Measurements from ENCODE around the gene MDFI. TPM values are rescaled to one million over a fixed set of nuclear protein-coding genes. Genes with fewer than 3 reads are reported as not detected.

The MDFI gene
- total and polyA plus RNA-seq, 11 donors: 0.35 to 9.3 (median 2.2) TPM

GRCh38 chr6:41673704-41674000 lies 35.4 kb downstream of the MDFI start:
- ATAC-seq: no peak
- Histone ChIP-seq H3K4me3 (no peak overlapping the region), H3K27me3 (no peaks in the 10 kb centered on the region), H3K9me3 (peaks cover 0 to 10% (median 0%) of the 10 kb centered on the region in 12 donors), H3K27ac (no peak overlapping the region), H3K36me3 (no peaks in the 10 kb centered on the region), H3K4me1 (no peaks in the 10 kb centered on the region)
- WGBS, 4 donors: 77 to 91% (median 81%) methylated on average over 2 to 5 of the region's 5 CpGs
- intact Hi-C loops (cut with DNase I): no loop called here
- no peak for DNase-seq
- TF ChIP-seq CTCF (IDR thresholded peaks at IDR 0.05) (no peak), POLR2A (IDR thresholded peaks at IDR 0.05) (no peak)

DNA sequence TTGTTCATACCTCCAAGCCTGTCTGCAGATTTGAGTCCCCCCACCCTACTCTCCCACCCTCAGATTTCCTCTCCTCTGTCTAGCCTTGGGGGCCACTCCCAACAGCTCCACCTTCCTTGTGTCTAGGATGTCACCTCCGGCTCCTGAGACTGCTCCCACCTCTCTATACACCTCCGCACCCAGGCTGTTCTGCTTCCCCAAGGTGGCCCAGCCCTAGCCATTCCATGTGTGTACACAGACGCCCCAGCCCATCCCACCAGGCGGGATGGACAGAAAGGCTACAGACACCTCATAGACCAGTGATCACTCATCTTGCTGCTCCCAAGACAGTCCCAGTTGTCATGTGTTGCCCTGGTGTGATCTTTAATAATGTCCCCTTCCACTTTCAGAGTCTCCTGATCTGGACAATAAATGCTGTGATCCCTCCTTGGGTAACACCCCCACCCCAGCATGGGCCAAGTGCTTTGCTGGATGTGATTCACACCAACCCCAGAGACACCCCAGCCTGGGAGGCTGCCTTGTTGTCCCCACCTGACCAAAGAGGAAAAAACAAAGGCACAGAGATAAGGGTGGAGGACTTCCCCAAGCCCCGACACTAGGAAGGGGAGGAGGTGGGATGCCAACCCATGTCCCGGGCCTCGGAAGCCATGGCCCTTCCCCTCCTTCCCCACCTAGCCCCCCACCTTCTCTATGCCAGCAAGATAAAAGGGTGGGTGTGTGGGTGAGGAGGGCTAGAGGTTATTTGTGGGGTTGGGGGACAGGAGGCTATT lies 36.1 kb downstream of the MDFI start:
- DNase-seq: no peak

GRCh38 chr6:41675176-41675775 lies 37.0 kb downstream of the MDFI start:
- 79 to 87% (median 81%) methylated on average over 4 to 6 of the region's 6 CpGs for WGBS, 4 donors
- DNase-seq (no peak), ATAC-seq (no peak)
- H3K27me3 ChIP-seq: no peaks in the 10 kb centered on the region
- intact Hi-C loops (cut with DNase I): loop anchor here in 1 of 10 donors (5.0 kb wide), 1 partner anchor 213 kb away; no protein-coding TSS in a partner anchor
- TF ChIP-seq CTCF (IDR thresholded peaks at IDR 0.05): no peak
- no peak for TF ChIP-seq POLR2A (IDR thresholded peaks at IDR 0.05)
- H3K4me1 ChIP-seq: no peaks in the 10 kb centered on the region
- H3K9me3 ChIP-seq: no peaks in the 10 kb centered on the region
- no peak overlapping the region for H3K4me3 ChIP-seq
- H3K27ac ChIP-seq: no peak overlapping the region
- no peaks in the 10 kb centered on the region for H3K36me3 ChIP-seq

More for the DNA sequence above, 36.1 kb downstream of the MDFI start:
- no peaks in the 10 kb centered on the region for H3K27me3 ChIP-seq
- no peak overlapping the region for H3K27ac ChIP-seq
- no peaks in the 10 kb centered on the region for H3K4me1 ChIP-seq
- H3K4me3 ChIP-seq: no peak overlapping the region
- WGBS, 4 donors: 76 to 81% (median 77%) methylated on average over 7 of the region's 7 CpGs
- intact Hi-C loops (cut with DNase I): no loop called here
- TF ChIP-seq POLR2A (IDR thresholded peaks at IDR 0.05) (no peak), CTCF (IDR thresholded peaks at IDR 0.05) (no peak)
- no peak for ATAC-seq
- no peaks in the 10 kb centered on the region for H3K36me3 ChIP-seq
- H3K9me3 ChIP-seq: peaks cover 0 to 4% (median 0%) of the 10 kb centered on the region in 12 donors

- WGBS, 4 donors: 79 to 85% (median 84%) methylated on average over 6 of the region's 6 CpGs
- H3K27me3 ChIP-seq: no peaks in the 10 kb centered on the region
- H3K9me3 ChIP-seq: no peaks in the 10 kb centered on the region
- ATAC-seq: no peak
- no peak overlapping the region for H3K4me3 ChIP-seq
- intact Hi-C loops (cut with DNase I): loop anchor here in 1 of 10 donors (5.0 kb wide), 1 partner anchor 214 kb away; no protein-coding TSS in a partner anchor
- no peaks in the 10 kb centered on the region for H3K36me3 ChIP-seq
- H3K27ac ChIP-seq: no peak overlapping the region
- no peak for DNase-seq
- TF ChIP-seq CTCF (IDR thresholded peaks at IDR 0.05) (no peak), POLR2A (IDR thresholded peaks at IDR 0.05) (no peak)
- no peaks in the 10 kb centered on the region for H3K4me1 ChIP-seq
These were observed 37.7 kb downstream of the MDFI start for GRCh38 chr6:41675992-41676391.
